Neuronal stem cell (in vitro differentiated cells): ENCODE measurements around the gene EYS.

ENCODE experiments used
- DNase-seq: peaks from one replicate; pipeline ENCODE4 v3.0.0-alpha.2; 2013; ENCODE audit warnings: low spot score
- H2AFZ ChIP-seq: one replicate; pipeline ENCODE4 v1.6.1; 2013; ENCODE audit warnings: mild to moderate bottlenecking, low read length, inconsistent platforms
- H2AK5ac ChIP-seq: 2 replicates; pipeline ENCODE4 v1.6.1; 2013; ENCODE audit warnings: low read depth, mild to moderate bottlenecking, inconsistent platforms, low read length, moderate library complexity, mixed read lengths
- H2BK120ac ChIP-seq: 2 replicates; pipeline ENCODE4 v1.6.1; 2013; ENCODE audit warnings: low read depth, mild to moderate bottlenecking, inconsistent platforms, low read length, moderate library complexity, mixed read lengths
- H2BK12ac ChIP-seq: one replicate; pipeline ENCODE4 v1.6.1; 2013; ENCODE audit warnings: low read length, inconsistent platforms
- H2BK15ac ChIP-seq: 2 replicates; pipeline ENCODE4 v1.6.1; 2013; ENCODE audit warnings: mild to moderate bottlenecking, low read length, inconsistent platforms, mixed read lengths
- H2BK5ac ChIP-seq: one replicate; pipeline ENCODE4 v1.6.1; 2013; ENCODE audit warnings: inconsistent platforms, mild to moderate bottlenecking, low read length, moderate library complexity
- H3K14ac ChIP-seq: one replicate; pipeline ENCODE4 v1.6.1; 2013; ENCODE audit warnings: low read length, inconsistent platforms
- H3K18ac ChIP-seq: 2 replicates; pipeline ENCODE4 v1.6.1; 2013; ENCODE audit warnings: low read length, inconsistent platforms
- H3K23ac ChIP-seq: 2 replicates; pipeline ENCODE4 v1.6.1; 2013; ENCODE audit warnings: low read depth, mild to moderate bottlenecking, mixed read lengths, low read length, inconsistent platforms; ENCODE audit not compliant: poor library complexity
- H3K27ac ChIP-seq: replicated peaks from 3 replicates; pipeline ENCODE4 v1.5.1; 2013; ENCODE audit warnings: low read length, inconsistent platforms
- H3K27me3 ChIP-seq, 3 experiments: 2 replicates each; pipeline ENCODE4 v1.6.1; 2013; ENCODE audit warnings: low read length in 3 of 3, mild to moderate bottlenecking in 2 of 3, inconsistent platforms in 1 of 3, low read depth in 1 of 3, mixed read lengths in 1 of 3, moderate library complexity in 1 of 3; ENCODE audit not compliant: control insufficient read depth in 3 of 3, insufficient read depth in 3 of 3
- H3K36me3 ChIP-seq, 2 donors: replicated peaks in 1 of 2; 2 replicates each; pipeline ENCODE4 v1.6.1; 2013; ENCODE audit warnings: low read length in 2 of 2; ENCODE audit not compliant: control insufficient read depth in 2 of 2, insufficient read depth in 2 of 2
- H3K4ac ChIP-seq: 2 replicates; pipeline ENCODE4 v1.6.1; 2013; ENCODE audit warnings: inconsistent platforms, mild to moderate bottlenecking, low read length, moderate library complexity
- H3K4me1 ChIP-seq, 2 donors: 1 replicate in 1 of 2; 2 replicates in 1 of 2; pipeline ENCODE4 v1.6.1; 2013; ENCODE audit warnings: low read length in 2 of 2, low read depth in 1 of 2; ENCODE audit not compliant: control insufficient read depth in 2 of 2, insufficient read depth in 1 of 2
- H3K4me2 ChIP-seq: one replicate; pipeline ENCODE4 v1.6.1; 2013; ENCODE audit warnings: mild to moderate bottlenecking, low read length, inconsistent platforms; ENCODE audit not compliant: insufficient read depth, poor library complexity, severe bottlenecking
- H3K4me3 ChIP-seq, 2 donors: 2 replicates each; pipeline ENCODE4 v1.5.1; 2013; ENCODE audit warnings: low read length in 2 of 2, mild to moderate bottlenecking in 2 of 2, inconsistent platforms in 1 of 2, moderate library complexity in 1 of 2
- H3K79me1 ChIP-seq: one replicate; pipeline ENCODE4 v1.6.1; 2013; ENCODE audit warnings: low read depth, mild to moderate bottlenecking, inconsistent platforms, low read length, moderate library complexity
- H3K9ac ChIP-seq: one replicate; pipeline ENCODE4 v1.6.1; 2013; ENCODE audit warnings: mild to moderate bottlenecking, low read depth, low read length, inconsistent platforms; ENCODE audit not compliant: poor library complexity
- H3K9me3 ChIP-seq, 2 donors: replicated peaks in 1 of 2; 2 replicates each; pipeline versions ENCODE3 to v1.6.1; 2013; ENCODE audit warnings: low read length in 2 of 2, mild to moderate bottlenecking in 2 of 2, inconsistent platforms in 1 of 2, low read depth in 1 of 2, mixed read lengths in 1 of 2, moderate library complexity in 1 of 2; ENCODE audit not compliant: control insufficient read depth in 2 of 2, insufficient read depth in 1 of 2
- H4K8ac ChIP-seq: one replicate; pipeline ENCODE4 v1.6.1; 2013; ENCODE audit warnings: low read depth, mild to moderate bottlenecking, inconsistent platforms, low read length, moderate library complexity
- H4K91ac ChIP-seq: one replicate; pipeline ENCODE4 v1.6.1; 2013; ENCODE audit warnings: low read length, low read depth, mild to moderate bottlenecking, inconsistent platforms; ENCODE audit not compliant: poor library complexity
- WGBS, 2 donors: extraction: QIAGEN DNeasy Blood & Tissue Kit; methylation state at CpG; one replicate each; pipeline ENCODE4 v1.1.7; 2013; ENCODE audit warnings: missing lambda C conversion rate in 2 of 2, mixed read lengths in 1 of 2; ENCODE audit not compliant: insufficient read length in 2 of 2, insufficient replicate concordance in 1 of 2; ENCODE audit errors: extremely low coverage in 2 of 2; 5-methylcytosine and 5-hydroxymethylcytosine counted together

EYS gene

DNA sequence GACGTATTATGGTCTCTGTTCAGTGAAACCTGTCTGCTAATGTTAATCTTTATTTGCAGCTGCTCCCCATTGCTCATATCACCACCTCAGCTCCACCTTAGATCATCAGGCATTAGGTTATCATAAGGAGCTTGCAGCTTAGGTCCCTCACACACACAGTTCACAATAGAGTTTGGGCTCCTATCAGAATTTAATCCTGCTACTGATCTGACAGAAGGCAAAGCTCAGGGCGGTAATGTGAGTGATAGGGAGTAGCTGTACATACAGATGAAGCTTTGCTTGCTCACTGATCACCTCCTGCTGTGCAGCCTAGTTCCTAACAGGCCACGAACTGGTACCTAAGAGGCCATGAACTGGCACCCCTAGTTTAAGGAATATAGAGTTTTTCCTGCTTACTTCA lies 989.7 kb downstream of the EYS start:
- H3K4me1 ChIP-seq, result peaks cover 0 to 5% of the 10 kb centered on the region in 2 donors
- H3K4ac ChIP-seq, result no peak overlapping the region
- no peak overlapping the region for H2BK15ac ChIP-seq
- no peak overlapping the region for H3K4me2 ChIP-seq
- H3K9ac ChIP-seq, result no peak overlapping the region
- H2BK5ac ChIP-seq, result no peak overlapping the region
- no peak overlapping the region for H3K27ac ChIP-seq
- no peak overlapping the region for H3K23ac ChIP-seq
- no peaks in the 10 kb centered on the region for H3K36me3 ChIP-seq
- H3K9me3 ChIP-seq, result no peaks in the 10 kb centered on the region
- H3K27me3 ChIP-seq, result no peaks in the 10 kb centered on the region
- peak overlapping the region; percentile 6 for H3K14ac ChIP-seq
- DNase-seq, result no peak
- no peak overlapping the region for H4K91ac ChIP-seq
- WGBS, 2 donors, result no CpG with 5 or more reads among the region's 3 CpGs
- no peak overlapping the region for H2BK120ac ChIP-seq
- H4K8ac ChIP-seq, result no peak overlapping the region
- no peak overlapping the region for H2AFZ ChIP-seq
- no peak overlapping the region for H3K4me3 ChIP-seq
- no peak overlapping the region for H3K18ac ChIP-seq
- no peaks in the 10 kb centered on the region for H3K79me1 ChIP-seq
- no peak overlapping the region for H2BK12ac ChIP-seq
- H2AK5ac ChIP-seq, result no peak overlapping the region

DNA sequence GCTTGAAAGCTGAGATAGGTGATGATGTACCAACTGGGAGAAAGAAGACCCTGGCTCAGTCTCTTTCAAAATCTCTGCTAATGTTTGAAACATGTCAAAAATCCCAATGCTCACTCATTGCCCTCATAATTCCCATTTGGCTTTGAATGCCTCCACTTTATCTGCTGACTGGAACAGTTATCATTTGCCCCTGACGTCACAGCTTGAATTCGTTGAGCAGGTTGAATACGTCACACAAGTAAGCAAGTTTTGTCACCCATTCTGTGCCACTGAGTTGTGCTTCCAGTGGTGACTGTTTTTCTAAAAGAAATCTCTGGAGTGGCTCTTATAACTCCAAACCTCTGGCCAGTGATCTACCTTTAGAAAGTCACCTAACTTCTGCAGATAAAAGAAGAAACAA lies 991.4 kb downstream of the EYS start:
- WGBS, 2 donors, result no CpG with 5 or more reads among the region's 3 CpGs
- Histone ChIP-seq H3K4me3 (no peak overlapping the region), H3K27me3 (no peaks in the 10 kb centered on the region)

DNA sequence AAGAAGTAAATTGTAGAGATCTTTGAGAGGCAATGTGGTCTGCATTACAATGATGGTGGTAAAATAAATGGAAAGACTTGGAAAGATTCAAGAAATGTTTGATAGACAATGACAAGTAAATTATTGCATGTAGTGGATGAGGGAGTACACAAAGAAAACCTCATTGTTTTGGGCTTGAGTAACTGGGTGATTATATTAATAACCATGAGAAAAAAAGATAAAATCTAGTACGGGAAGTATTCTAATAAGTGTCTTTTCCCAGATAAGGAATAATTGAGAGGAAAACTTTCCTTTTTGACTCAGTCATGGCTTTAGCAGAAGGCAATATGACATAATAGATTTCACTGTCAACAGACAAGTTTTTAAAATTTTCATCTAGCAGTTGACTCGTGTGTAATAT lies 993.0 kb downstream of the EYS start:
- no peak overlapping the region for H3K18ac ChIP-seq
- no peaks in the 10 kb centered on the region for H3K9me3 ChIP-seq
- no peak overlapping the region for H3K14ac ChIP-seq
- no peak overlapping the region for H4K91ac ChIP-seq
- no peak for DNase-seq
- H3K9ac ChIP-seq, result no peak overlapping the region
- no peak overlapping the region for H3K4ac ChIP-seq
- H2BK12ac ChIP-seq, result no peak overlapping the region
- no peak overlapping the region for H2AFZ ChIP-seq
- no peak overlapping the region for H4K8ac ChIP-seq
- no CpG with 5 or more reads among the region's 2 CpGs for WGBS, 2 donors
- H3K4me1 ChIP-seq, result peaks cover 0 to 5% of the 10 kb centered on the region in 2 donors
- no peak overlapping the region for H3K4me2 ChIP-seq
- no peak overlapping the region for H2BK5ac ChIP-seq
- H3K36me3 ChIP-seq, result no peaks in the 10 kb centered on the region
- no peak overlapping the region for H3K23ac ChIP-seq
- H3K79me1 ChIP-seq, result no peaks in the 10 kb centered on the region
- H3K4me3 ChIP-seq, result no peak overlapping the region
- H3K27ac ChIP-seq, result no peak overlapping the region
- H2AK5ac ChIP-seq, result no peak overlapping the region
- no peaks in the 10 kb centered on the region for H3K27me3 ChIP-seq
- no peak overlapping the region for H2BK15ac ChIP-seq
- H2BK120ac ChIP-seq, result no peak overlapping the region

More for the DNA sequence above, 991.4 kb downstream of the EYS start:
- H3K18ac ChIP-seq, result no peak overlapping the region
- no peak overlapping the region for H4K8ac ChIP-seq
- no peaks in the 10 kb centered on the region for H3K36me3 ChIP-seq
- H3K27ac ChIP-seq, result no peak overlapping the region
- no peak overlapping the region for H3K4ac ChIP-seq
- no peak overlapping the region for H3K4me2 ChIP-seq
- no peaks in the 10 kb centered on the region for H3K9me3 ChIP-seq
- H3K4me1 ChIP-seq, result peaks cover 0 to 5% of the 10 kb centered on the region in 2 donors
- H2AFZ ChIP-seq, result no peak overlapping the region
- no peak overlapping the region for H2BK5ac ChIP-seq
- no peak overlapping the region for H3K23ac ChIP-seq
- no peaks in the 10 kb centered on the region for H3K79me1 ChIP-seq
- no peak overlapping the region for H3K9ac ChIP-seq
- H4K91ac ChIP-seq, result no peak overlapping the region
- H2BK120ac ChIP-seq, result no peak overlapping the region
- H2BK12ac ChIP-seq, result no peak overlapping the region
- no peak overlapping the region for H2AK5ac ChIP-seq
- no peak for DNase-seq
- H2BK15ac ChIP-seq, result no peak overlapping the region
- no peak overlapping the region for H3K14ac ChIP-seq

DNA sequence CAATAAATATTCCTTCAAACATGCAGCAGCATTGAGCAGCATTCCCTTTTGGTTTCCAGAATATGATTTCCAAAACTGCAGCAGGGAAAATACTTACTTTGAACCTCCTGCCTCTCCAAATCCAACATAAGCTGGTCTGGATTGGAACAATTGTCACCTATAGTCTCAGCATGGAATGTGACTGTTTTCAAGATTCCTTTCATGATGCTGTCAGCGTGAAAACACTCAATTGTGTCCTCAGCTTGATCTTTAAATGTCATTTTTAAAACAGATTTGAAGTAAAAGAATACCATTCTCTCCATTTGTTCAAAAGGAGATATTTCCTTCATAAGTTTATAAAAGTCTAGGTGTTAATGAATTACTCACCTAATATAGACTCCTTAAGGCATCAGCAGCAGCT lies 993.9 kb downstream of the EYS start:
- peaks cover 0 to 5% of the 10 kb centered on the region in 2 donors for H3K4me1 ChIP-seq
- no peak overlapping the region for H3K18ac ChIP-seq
- no peak overlapping the region for H2BK12ac ChIP-seq
- WGBS, 2 donors, result no CpG with 5 or more reads among the region's 1 CpG
- no peak overlapping the region for H2BK5ac ChIP-seq
- no peak overlapping the region for H2BK120ac ChIP-seq
- H3K14ac ChIP-seq, result no peak overlapping the region
- H3K23ac ChIP-seq, result no peak overlapping the region
- DNase-seq, result peak; percentile 2
- H3K4ac ChIP-seq, result no peak overlapping the region
- H3K4me2 ChIP-seq, result no peak overlapping the region
- no peaks in the 10 kb centered on the region for H3K79me1 ChIP-seq
- no peak overlapping the region for H3K9ac ChIP-seq
- no peaks in the 10 kb centered on the region for H3K9me3 ChIP-seq
- H4K8ac ChIP-seq, result no peak overlapping the region
- no peaks in the 10 kb centered on the region for H3K27me3 ChIP-seq
- H3K36me3 ChIP-seq, result no peaks in the 10 kb centered on the region
- no peak overlapping the region for H2AK5ac ChIP-seq
- H4K91ac ChIP-seq, result no peak overlapping the region
- no peak overlapping the region for H3K27ac ChIP-seq
- no peak overlapping the region for H2BK15ac ChIP-seq
- H2AFZ ChIP-seq, result no peak overlapping the region
- H3K4me3 ChIP-seq, result no peak overlapping the region
